Right kidney (tissue), 1 donor: ENCODE results near the gene GFER.
"Not testable (repeated sequence)": the region's sequence is repeated elsewhere in the genome, so short reads cannot be mapped to it uniquely, and the experiment has no call there.

Experiments
- DNase-seq: peaks from one replicate; pipeline ENCODE4 v3.0.0-alpha.2; 2016

The GFER gene

GRCh38 chr16:2005646-2006045, 21.7 kb downstream of the GFER start:
- no peak for DNase-seq

- DNase-seq, result no peak
Observed at GRCh38 chr16:2006317-2006716, 22.3 kb downstream of the GFER start.

GRCh38 chr16:2007081-2007836, 23.3 kb downstream of the GFER start:
- no peak for DNase-seq

GRCh38 chr16:2008009-2008526, 24.1 kb downstream of the GFER start:
- no peak for DNase-seq

GRCh38 chr16:2008631-2009163, 24.7 kb downstream of the GFER start:
- no peak for DNase-seq

GRCh38 chr16:2009164-2009711, 25.2 kb downstream of the GFER start:
- DNase-seq, result peak; percentile 43

- peak; percentile 81 for DNase-seq
Observed at GRCh38 chr16:2009791-2010510, 26.0 kb downstream of the GFER start, which contains the start of gene ZNF598. TSS of gene ZNF598 (minus strand) at chr16:2009821.

GRCh38 chr16:2011726-2012125, 27.7 kb downstream of the GFER start:
- DNase-seq, result not testable (repeated sequence)

- DNase-seq, result no peak
Observed at GRCh38 chr16:2013527-2013926, 29.5 kb downstream of the GFER start.

GRCh38 chr16:2015117-2015946, 31.3 kb downstream of the GFER start:
- DNase-seq, result no peak

- no peak for DNase-seq
Observed at GRCh38 chr16:2015947-2016208, 31.9 kb downstream of the GFER start.

GRCh38 chr16:2016407-2016922, 32.5 kb downstream of the GFER start:
- peak; percentile 11 for DNase-seq

GRCh38 chr16:2019518-2019920, 35.5 kb downstream of the GFER start, which contains the start of gene NPW:
TSS of gene NPW (plus strand) at chr16:2019785.
- peak; percentile 34 for DNase-seq

- peak; percentile 75 for DNase-seq
Observed at GRCh38 chr16:2019921-2020831, 36.2 kb downstream of the GFER start.

GRCh38 chr16:2022723-2023091, 38.7 kb downstream of the GFER start:
- no peak for DNase-seq

- DNase-seq, result peak; percentile 97
Observed at GRCh38 chr16:2023092-2024031, 39.4 kb downstream of the GFER start.

GRCh38 chr16:2024032-2024420, 40.0 kb downstream of the GFER start:
- DNase-seq, result no peak

GRCh38 chr16:2025251-2025650, 41.3 kb downstream of the GFER start:
- DNase-seq, result no peak

- DNase-seq, result no peak
Observed at GRCh38 chr16:2025878-2026460, 42.0 kb downstream of the GFER start.
